Measurements from ENCODE around the gene TGFBR2. TPM values are rescaled to one million over a fixed set of nuclear protein-coding genes. Genes with fewer than 3 reads are reported as not detected.

Gene TGFBR2
- total RNA-seq, 1 donor from 2014 or later, result 144 TPM

DNA sequence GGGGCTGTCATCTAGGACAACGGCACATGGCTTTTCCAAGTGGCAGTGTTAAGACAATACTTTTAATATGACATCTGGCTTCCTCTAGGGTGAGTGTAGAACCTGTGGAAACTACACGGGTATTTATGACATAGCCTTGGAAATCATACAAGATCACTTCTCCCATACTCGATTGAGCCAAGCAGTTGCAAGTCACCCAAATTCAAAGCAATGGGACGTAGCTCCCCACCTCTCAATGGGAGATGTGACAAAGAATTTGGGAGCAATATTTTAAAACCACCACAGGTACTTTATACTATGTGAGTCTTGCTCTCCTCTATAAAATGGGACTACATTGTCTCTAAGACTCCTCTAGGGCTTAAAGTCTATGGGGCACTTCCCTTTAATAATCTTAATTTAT lies 93.5 kb downstream of the TGFBR2 start:
- DNase-seq, result no peak
- Histone ChIP-seq H3K27me3 (ENCODE audit: low read depth) (no peaks in the 10 kb centered on the region), H3K36me3 (peaks cover 32% of the 10 kb centered on the region), H3K27ac (replicated peaks) (no peak overlapping the region), H3K4me1 (peaks cover 27% of the 10 kb centered on the region), H3K9me3 (replicated peaks) (peaks cover 9% of the 10 kb centered on the region), H3K4me3 (no peak overlapping the region)
- intact Hi-C loops (cut with micrococcal nuclease), result loop anchor here (10.0 kb wide), 1 partner anchor 505 kb away; no protein-coding TSS in a partner anchor
- TF ChIP-seq, protein P1, sequence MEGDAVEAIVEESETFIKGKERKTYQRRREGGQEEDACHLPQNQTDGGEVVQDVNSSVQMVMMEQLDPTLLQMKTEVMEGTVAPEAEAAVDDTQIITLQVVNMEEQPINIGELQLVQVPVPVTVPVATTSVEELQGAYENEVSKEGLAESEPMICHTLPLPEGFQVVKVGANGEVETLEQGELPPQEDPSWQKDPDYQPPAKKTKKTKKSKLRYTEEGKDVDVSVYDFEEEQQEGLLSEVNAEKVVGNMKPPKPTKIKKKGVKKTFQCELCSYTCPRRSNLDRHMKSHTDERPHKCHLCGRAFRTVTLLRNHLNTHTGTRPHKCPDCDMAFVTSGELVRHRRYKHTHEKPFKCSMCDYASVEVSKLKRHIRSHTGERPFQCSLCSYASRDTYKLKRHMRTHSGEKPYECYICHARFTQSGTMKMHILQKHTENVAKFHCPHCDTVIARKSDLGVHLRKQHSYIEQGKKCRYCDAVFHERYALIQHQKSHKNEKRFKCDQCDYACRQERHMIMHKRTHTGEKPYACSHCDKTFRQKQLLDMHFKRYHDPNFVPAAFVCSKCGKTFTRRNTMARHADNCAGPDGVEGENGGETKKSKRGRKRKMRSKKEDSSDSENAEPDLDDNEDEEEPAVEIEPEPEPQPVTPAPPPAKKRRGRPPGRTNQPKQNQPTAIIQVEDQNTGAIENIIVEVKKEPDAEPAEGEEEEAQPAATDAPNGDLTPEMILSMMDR (IDR thresholded peaks at IDR 0.05; ENCODE audit: borderline replicate concordance), result no peak

DNA sequence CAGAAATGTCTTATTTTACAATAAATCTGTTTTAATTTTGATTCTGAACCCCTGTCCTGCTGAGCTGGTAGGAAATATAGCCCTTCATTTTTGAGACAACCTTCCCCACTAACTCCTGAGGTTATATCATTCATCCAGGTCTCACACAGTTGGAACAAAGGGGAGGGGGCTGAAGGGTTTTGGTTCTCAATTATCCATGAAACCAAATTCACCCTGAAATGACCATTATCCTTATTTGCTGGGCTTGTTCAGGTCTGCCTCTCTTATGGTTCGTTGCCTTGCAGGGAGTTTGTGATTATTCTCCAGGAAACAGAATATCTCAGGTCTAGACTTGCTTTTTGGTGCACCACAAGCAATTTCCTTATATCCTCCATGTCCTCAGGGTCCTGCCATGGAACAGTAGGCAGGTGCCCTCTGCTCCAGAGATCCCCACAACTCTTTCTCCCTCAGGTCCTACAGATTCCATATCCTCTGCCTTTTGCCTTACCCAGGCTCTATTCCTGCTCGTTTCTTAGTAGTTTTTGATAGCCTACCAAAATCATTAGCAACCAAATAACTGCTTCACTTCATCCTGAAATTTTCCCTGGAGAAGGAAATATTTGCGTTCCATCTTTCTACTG lies 94.4 kb downstream of the TGFBR2 start:
- H3K27ac ChIP-seq (replicated peaks), result no peak overlapping the region
- H3K4me3 ChIP-seq, result no peak overlapping the region
- peaks cover 19% of the 10 kb centered on the region for H3K4me1 ChIP-seq
- H3K27me3 ChIP-seq (ENCODE audit: low read depth), result no peaks in the 10 kb centered on the region
- peaks cover 25% of the 10 kb centered on the region for H3K36me3 ChIP-seq
- peaks cover 9% of the 10 kb centered on the region for H3K9me3 ChIP-seq (replicated peaks)
- TF ChIP-seq, protein P1 (IDR thresholded peaks at IDR 0.05; ENCODE audit: borderline replicate concordance), result no peak
- no peak for DNase-seq
- intact Hi-C loops (cut with micrococcal nuclease), result no loop called here

DNA sequence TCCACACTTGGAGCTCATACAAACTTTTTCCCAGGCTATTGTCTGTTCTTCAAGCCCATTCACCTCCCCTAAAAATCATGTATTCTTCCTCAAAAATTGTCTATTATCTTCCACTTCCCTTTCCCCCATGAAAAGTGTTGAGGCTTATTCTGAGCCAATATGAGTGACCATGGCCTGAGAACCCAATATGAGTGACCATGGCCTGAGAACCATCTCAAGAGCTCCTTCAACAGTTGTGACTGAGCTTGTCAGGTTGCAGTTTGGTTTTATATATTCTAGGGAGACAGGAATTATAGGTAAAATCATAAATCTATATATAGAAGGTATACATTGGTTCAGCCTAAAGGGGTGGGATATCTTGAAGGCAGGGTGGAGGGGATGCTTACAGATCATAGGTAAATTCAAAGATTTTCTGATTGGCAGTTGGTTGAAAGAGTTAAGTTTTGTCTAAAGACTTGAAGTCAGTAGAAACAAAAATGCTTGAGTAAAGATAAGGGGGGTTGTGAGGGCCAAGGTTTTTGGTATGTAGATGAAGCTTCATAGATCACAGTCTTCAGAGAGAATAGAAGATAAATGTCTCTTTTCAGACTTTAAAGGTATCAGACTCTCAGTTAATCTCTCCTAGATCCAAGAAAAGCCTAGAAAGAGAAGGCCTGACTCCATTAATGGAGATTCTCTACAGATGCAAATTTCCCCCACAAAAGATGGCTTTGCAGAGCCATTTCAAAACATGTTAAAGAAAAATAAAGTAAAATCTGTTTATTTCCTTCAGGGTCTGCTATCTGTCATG lies 95.8 kb downstream of the TGFBR2 start:
- intact Hi-C loops (cut with micrococcal nuclease), result no loop called here

DNA sequence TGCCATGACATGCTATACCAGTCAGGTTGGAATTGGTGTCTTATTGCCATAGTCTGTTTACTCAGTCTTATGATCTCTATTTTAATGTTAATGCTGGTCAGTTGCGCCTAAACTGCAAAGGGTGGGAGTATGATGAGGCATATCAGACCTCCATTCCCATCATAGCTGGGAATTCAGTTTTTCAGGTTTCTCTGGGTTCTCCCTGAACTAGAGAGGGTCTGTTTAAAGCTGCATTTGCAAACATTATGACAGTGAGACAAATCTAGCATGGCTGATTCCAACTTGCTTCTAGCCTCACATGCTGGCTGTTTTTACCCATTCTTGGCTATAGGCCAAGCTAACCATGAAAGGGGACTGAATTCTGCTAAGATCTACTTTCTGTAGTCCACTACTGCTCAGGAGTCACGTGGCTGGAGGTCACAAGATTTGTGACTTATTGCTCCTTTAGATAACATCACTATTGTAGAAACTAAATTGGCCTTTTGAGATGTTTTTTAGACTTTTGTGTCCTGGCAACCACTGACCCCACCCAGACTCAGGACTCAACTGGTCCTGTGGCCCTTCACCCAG lies 96.5 kb downstream of the TGFBR2 start:
- Histone ChIP-seq H3K9me3 (replicated peaks) (peaks cover 9% of the 10 kb centered on the region), H3K4me1 (no peaks in the 10 kb centered on the region), H3K27ac (replicated peaks) (no peak overlapping the region), H3K36me3 (peaks cover 24% of the 10 kb centered on the region), H3K4me3 (no peak overlapping the region), H3K27me3 (ENCODE audit: low read depth) (no peaks in the 10 kb centered on the region)
- DNase-seq, result no peak
- intact Hi-C loops (cut with micrococcal nuclease), result no loop called here
- TF ChIP-seq, protein P1 (IDR thresholded peaks at IDR 0.05; ENCODE audit: borderline replicate concordance), result no peak

More for the DNA sequence above, 95.8 kb downstream of the TGFBR2 start:
- TF ChIP-seq, protein P1 (IDR thresholded peaks at IDR 0.05; ENCODE audit: borderline replicate concordance), result no peak
- H3K27me3 ChIP-seq (ENCODE audit: low read depth), result no peaks in the 10 kb centered on the region
- H3K4me3 ChIP-seq, result no peak overlapping the region
- no peak overlapping the region for H3K27ac ChIP-seq (replicated peaks)
- peaks cover 6% of the 10 kb centered on the region for H3K4me1 ChIP-seq
- H3K9me3 ChIP-seq (replicated peaks), result peaks cover 9% of the 10 kb centered on the region
- H3K36me3 ChIP-seq, result peaks cover 25% of the 10 kb centered on the region
- no peak for DNase-seq

DNA sequence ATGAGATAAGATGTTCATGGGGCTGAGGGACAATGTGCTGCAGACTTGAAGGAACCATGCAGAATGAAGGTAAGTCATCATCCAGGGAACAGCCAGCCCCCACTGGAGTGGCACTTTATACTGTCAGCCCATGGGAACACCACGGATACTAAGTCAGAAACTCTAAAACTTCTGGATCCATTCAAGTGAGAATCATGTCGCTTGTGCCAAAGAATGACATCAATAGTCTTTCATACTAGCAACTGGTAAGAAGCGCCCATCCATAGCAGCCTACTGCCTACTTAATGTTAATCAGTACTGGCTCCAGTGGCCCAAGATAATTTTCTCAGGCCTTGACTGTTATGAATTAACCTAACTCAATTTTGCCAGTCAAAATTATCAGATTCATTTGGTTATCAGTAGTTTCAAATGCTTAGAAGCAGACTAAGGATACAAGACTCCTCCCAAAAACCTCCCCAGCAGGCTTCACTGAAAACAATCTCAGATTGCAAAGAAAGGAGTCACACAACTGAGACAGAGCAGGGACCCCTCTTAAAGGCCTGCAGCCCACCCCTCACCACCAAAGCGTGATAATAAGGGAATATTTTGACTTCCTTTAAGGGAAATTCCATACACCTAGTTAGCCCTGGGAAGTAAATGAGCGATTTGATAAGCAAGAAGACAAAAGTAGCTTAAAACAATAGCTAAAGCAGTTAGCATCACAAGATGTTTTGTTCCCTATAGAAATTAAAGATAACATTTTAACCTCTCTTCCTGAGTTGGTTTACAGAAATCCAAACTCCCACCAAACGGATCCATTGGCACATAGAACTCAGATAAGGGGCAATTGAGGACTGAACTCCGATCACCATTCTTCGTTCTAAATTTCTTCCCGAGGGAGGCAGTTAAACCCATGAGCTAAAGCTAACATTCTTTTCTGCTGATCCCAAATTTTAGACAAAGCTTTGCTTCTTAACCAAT lies 98.8 kb downstream of the TGFBR2 start:
- Histone ChIP-seq H3K27me3 (ENCODE audit: low read depth) (no peaks in the 10 kb centered on the region), H3K27ac (replicated peaks) (no peak overlapping the region), H3K36me3 (peaks cover 8% of the 10 kb centered on the region), H3K4me1 (peaks cover 5% of the 10 kb centered on the region), H3K4me3 (no peak overlapping the region), H3K9me3 (replicated peaks) (peaks cover 9% of the 10 kb centered on the region)
- DNase-seq, result no peak
- intact Hi-C loops (cut with micrococcal nuclease), result no loop called here
- TF ChIP-seq, protein P1 (IDR thresholded peaks at IDR 0.05; ENCODE audit: borderline replicate concordance), result no peak

Measured in left ventricle myocardium inferior (tissue), 1 donor.